Panc1 (cell line): ENCODE data around the gene MACROD2. TPM values are rescaled to one million over a fixed set of nuclear protein-coding genes. Genes with fewer than 3 reads are reported as not detected.

Source experiments
- ATAC-seq: fragments of 200-7000 bp; cut with Tn5 transposase; 2 replicates; pipeline ENCODE4 v1.9.1; 2020; ENCODE audit warnings: mild to moderate bottlenecking, moderate library complexity
- BruUV-seq: library from RNA; stranded (reverse); fragments of 400-500 nt; replicated peaks from 2 replicates; lab custom pipeline; 2021; lab: Mats Ljungman, UMichigan
- CTCF ChIA-PET: fragments of 300-600 bp; sonication (Branson Sonifier 250); formaldehyde crosslinking; loops from one replicate; lab custom pipeline; 2022; ENCODE audit warnings: antibody characterized with exemption; lab: Charles Lee
- POLR2A ChIA-PET: fragments of 300-600 bp; sonication (Branson Sonifier 250); formaldehyde crosslinking; loops from one replicate; lab custom pipeline; 2022; ENCODE audit warnings: antibody characterized with exemption; lab: Charles Lee
- DNase-seq: peaks from one replicate; pipeline ENCODE4 v3.0.0-alpha.2; 2010; ENCODE audit warnings: low read depth, low spot score
- H3K27ac ChIP-seq: 2 replicates; pipeline ENCODE4 v1.5.1; 2011; ENCODE audit warnings: mild to moderate bottlenecking, low read length, inconsistent platforms
- H3K27me3 ChIP-seq: fragments of 200-500 bp; sonication (Bioruptor generic); 2 replicates; pipeline ENCODE4 v1.6.0; 2014; ENCODE audit warnings: low read length, inconsistent platforms; ENCODE audit not compliant: control insufficient read depth, insufficient read depth
- H3K36me3 ChIP-seq: fragments of 200-500 bp; sonication (Bioruptor generic); 2 replicates; pipeline ENCODE4 v1.5.1; 2014; ENCODE audit warnings: inconsistent platforms, mild to moderate bottlenecking, low read length, moderate library complexity; ENCODE audit not compliant: control insufficient read depth, insufficient read depth
- H3K4me1 ChIP-seq: 2 replicates; pipeline ENCODE4 v1.5.1; 2011; ENCODE audit warnings: inconsistent platforms, mild to moderate bottlenecking, low read length, moderate library complexity; ENCODE audit not compliant: control insufficient read depth, insufficient read depth
- H3K4me3 ChIP-seq, 2 experiments: 2 replicates each; pipeline ENCODE4 v1.5.1; 2011 to 2012; ENCODE audit warnings: low read depth in 2 of 2, low read length in 2 of 2, mild to moderate bottlenecking in 2 of 2, inconsistent platforms in 1 of 2, moderate library complexity in 1 of 2
- H3K9me3 ChIP-seq: fragments of 200-500 bp; sonication (Bioruptor generic); 2 replicates; pipeline ENCODE4 v1.5.1; 2014; ENCODE audit warnings: low read depth, mild to moderate bottlenecking, inconsistent platforms, low read length, moderate library complexity; ENCODE audit not compliant: control insufficient read depth, insufficient read depth
- POLR2AphosphoS5 ChIP-seq: IDR thresholded peaks from 2 replicates; pipeline ENCODE4 v1.6.1; 2012; ENCODE audit warnings: mild to moderate bottlenecking, low read depth, low read length, moderate library complexity
- REST ChIP-seq, 2 experiments: IDR thresholded peaks; 2 replicates each; pipeline ENCODE4 v1.6.1; 2011 to 2012; ENCODE audit warnings: low read depth in 2 of 2, control low read depth in 1 of 2, low read length in 1 of 2, mild to moderate bottlenecking in 1 of 2, moderate library complexity in 1 of 2; ENCODE audit not compliant: insufficient read depth in 1 of 2
- SIN3A ChIP-seq: IDR thresholded peaks from 2 replicates; pipeline ENCODE4 v1.6.1; 2012; ENCODE audit warnings: low read depth, mild to moderate bottlenecking, low read length, moderate library complexity, borderline replicate concordance; ENCODE audit not compliant: insufficient read depth
- TCF7L2 ChIP-seq: IDR thresholded peaks from 2 replicates; pipeline ENCODE4 v1.6.1; 2011; ENCODE audit warnings: mild to moderate bottlenecking, low read depth, low read length, inconsistent platforms
- in situ Hi-C: cut with HindIII; loops from 2 replicates; pipeline ENCODE4 v1.10.0; 2016; ENCODE audit warnings: low sequenced_read_pairs, low pct_unique_long_range_greater_than_20kb
- intact Hi-C: fragments of 100-400 bp; cut with micrococcal nuclease; formaldehyde crosslinking; loops from one replicate; pipeline ENCODE4 v1.10.0; 2022; ENCODE audit not compliant: unreplicated experiment
- total RNA-seq: library from RNA; stranded (reverse); gene quantifications from one replicate; pipeline ENCODE4 v1.2.1, GENCODE V29; 2021; ENCODE audit not compliant: unreplicated experiment
- TF ChIP-seq, protein P1 (sequence below): fragments of 450-650 bp; IDR thresholded peaks from 2 replicates; pipeline ENCODE4 v1.5.1; 2017; ENCODE audit warnings: mild to moderate bottlenecking

Gene MACROD2
- total RNA-seq, 1 experiment from 2014 or later: 1.2 TPM

DNA sequence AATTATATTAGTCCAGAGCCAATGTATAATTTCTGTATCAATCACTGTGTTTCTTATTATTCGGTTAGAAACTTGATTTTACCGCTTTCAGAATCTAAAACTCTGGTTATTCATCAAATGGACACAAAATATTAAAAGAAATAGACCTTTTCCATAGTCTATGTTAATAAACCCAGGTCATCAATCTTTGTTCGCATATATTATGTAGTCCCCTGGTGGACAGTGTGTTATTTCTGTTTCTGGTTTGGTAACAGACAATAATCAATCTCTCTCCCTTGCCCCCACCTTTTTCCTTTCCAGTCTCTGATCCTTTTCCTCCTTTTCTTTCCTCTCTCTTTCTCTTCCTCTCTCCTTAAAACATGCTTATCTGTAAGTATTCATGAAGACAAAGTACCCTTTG, 203.1 kb downstream of the MACROD2 start:
- no peak overlapping the region for H3K27ac ChIP-seq
- no peaks in the 10 kb centered on the region for H3K9me3 ChIP-seq
- intact Hi-C loops: no loop called here
- ChIA-PET POLR2A (no interaction called here), CTCF (no interaction called here)
- ATAC-seq: no peak
- in situ Hi-C loops: no loop called here
- H3K27me3 ChIP-seq: no peaks in the 10 kb centered on the region
- no peaks in the 10 kb centered on the region for H3K4me1 ChIP-seq
- BruUV-seq: no TSS peak
- H3K4me3 ChIP-seq: no peak overlapping the region
- DNase-seq: no peak
- no peaks in the 10 kb centered on the region for H3K36me3 ChIP-seq
- no peak for TF ChIP-seq TCF7L2
- TF ChIP-seq SIN3A: no peak
- no peak for TF ChIP-seq POLR2AphosphoS5
- TF ChIP-seq REST (IDR thresholded peaks at IDR 0.05; ENCODE audit: insufficient read depth in 1 of 2, low read depth in 2 of 2, low read length in 1 of 2): no peak
- TF ChIP-seq, protein P1, sequence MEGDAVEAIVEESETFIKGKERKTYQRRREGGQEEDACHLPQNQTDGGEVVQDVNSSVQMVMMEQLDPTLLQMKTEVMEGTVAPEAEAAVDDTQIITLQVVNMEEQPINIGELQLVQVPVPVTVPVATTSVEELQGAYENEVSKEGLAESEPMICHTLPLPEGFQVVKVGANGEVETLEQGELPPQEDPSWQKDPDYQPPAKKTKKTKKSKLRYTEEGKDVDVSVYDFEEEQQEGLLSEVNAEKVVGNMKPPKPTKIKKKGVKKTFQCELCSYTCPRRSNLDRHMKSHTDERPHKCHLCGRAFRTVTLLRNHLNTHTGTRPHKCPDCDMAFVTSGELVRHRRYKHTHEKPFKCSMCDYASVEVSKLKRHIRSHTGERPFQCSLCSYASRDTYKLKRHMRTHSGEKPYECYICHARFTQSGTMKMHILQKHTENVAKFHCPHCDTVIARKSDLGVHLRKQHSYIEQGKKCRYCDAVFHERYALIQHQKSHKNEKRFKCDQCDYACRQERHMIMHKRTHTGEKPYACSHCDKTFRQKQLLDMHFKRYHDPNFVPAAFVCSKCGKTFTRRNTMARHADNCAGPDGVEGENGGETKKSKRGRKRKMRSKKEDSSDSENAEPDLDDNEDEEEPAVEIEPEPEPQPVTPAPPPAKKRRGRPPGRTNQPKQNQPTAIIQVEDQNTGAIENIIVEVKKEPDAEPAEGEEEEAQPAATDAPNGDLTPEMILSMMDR: no peak

DNA sequence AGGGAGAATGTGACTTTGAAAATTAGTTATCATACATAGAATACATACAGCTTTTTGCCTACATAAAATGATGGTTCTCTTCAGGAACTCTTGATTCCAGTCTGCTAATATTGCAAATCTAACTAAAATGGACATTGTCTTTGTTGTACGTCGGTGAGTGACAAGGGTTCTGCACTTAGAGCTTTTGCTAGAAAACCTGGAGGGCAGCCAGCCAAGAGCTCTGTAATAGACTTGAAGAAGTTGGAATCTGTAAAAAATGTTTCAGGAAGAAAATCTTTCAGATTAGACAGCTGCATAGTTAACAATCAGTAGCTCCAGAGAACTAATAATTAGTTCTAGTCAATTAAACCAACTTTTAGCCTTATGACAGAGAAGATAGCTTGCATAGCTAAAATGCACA, 203.8 kb downstream of the MACROD2 start:
- in situ Hi-C loops: no loop called here
- BruUV-seq: no TSS peak
- no peak for TF ChIP-seq POLR2AphosphoS5
- TF ChIP-seq TCF7L2: no peak
- no peak for TF ChIP-seq SIN3A
- TF ChIP-seq, protein P1: no peak
- TF ChIP-seq REST (IDR thresholded peaks at IDR 0.05; ENCODE audit: insufficient read depth in 1 of 2, low read depth in 2 of 2, low read length in 1 of 2): no peak
- ATAC-seq (no peak), DNase-seq (no peak)
- H3K27ac ChIP-seq: no peak overlapping the region
- no peaks in the 10 kb centered on the region for H3K4me1 ChIP-seq
- no peaks in the 10 kb centered on the region for H3K27me3 ChIP-seq
- intact Hi-C loops: no loop called here
- ChIA-PET CTCF (no interaction called here), POLR2A (no interaction called here)
- no peaks in the 10 kb centered on the region for H3K9me3 ChIP-seq
- H3K36me3 ChIP-seq: no peaks in the 10 kb centered on the region
- no peak overlapping the region for H3K4me3 ChIP-seq
